Lung (tissue), 12 donors: ENCODE data around the gene PKP3. TPM values are rescaled to one million over a fixed set of nuclear protein-coding genes. Genes with fewer than 3 reads are reported as not detected.

Source experiments
- ATAC-seq: fragments of 200-7000 bp; cut with Tn5 transposase; one replicate; pipeline ENCODE4 v1.9.1; 2020; ENCODE audit warnings: moderate number of reproducible peaks; ENCODE audit not compliant: insufficient read depth, low FRiP score
- DNase-seq, 3 donors: peaks; one replicate each; pipeline ENCODE4 v3.0.0-alpha.2; 2013 to 2017
- H3K27ac ChIP-seq, 2 donors: one replicate each; pipeline ENCODE4 v1.5.1; 2013; ENCODE audit warnings: mild to moderate bottlenecking in 2 of 2, moderate library complexity in 2 of 2, control low read depth in 1 of 2, inconsistent platforms in 1 of 2, low read depth in 1 of 2, low read length in 1 of 2
- H3K27me3 ChIP-seq, 3 donors: one replicate each; pipeline ENCODE4 v1.5.1; 2013; ENCODE audit warnings: low read length in 2 of 3; ENCODE audit not compliant: control insufficient read depth in 3 of 3, insufficient read depth in 3 of 3
- H3K36me3 ChIP-seq, 4 donors: one replicate each; pipeline ENCODE4 v1.5.1; 2013; ENCODE audit warnings: low read length in 4 of 4, mild to moderate bottlenecking in 1 of 4, moderate library complexity in 1 of 4; ENCODE audit not compliant: control insufficient read depth in 4 of 4, insufficient read depth in 4 of 4
- H3K4me1 ChIP-seq, 5 donors: one replicate each; pipeline ENCODE4 v1.5.1; 2013; ENCODE audit warnings: low read length in 5 of 5, mild to moderate bottlenecking in 2 of 5, moderate library complexity in 1 of 5; ENCODE audit not compliant: control insufficient read depth in 5 of 5, insufficient read depth in 5 of 5
- H3K4me3 ChIP-seq: one replicate; pipeline ENCODE4 v1.5.1; 2013; ENCODE audit warnings: mild to moderate bottlenecking, control low read depth, moderate library complexity
- H3K9ac ChIP-seq, 2 donors: one replicate each; pipeline ENCODE4 v1.5.1; 2013; ENCODE audit warnings: low read length in 2 of 2, control low read depth in 1 of 2; ENCODE audit not compliant: insufficient read depth in 1 of 2
- H3K9me3 ChIP-seq, 4 donors: one replicate each; pipeline ENCODE4 v1.5.1; 2013; ENCODE audit warnings: low read length in 3 of 4, mild to moderate bottlenecking in 1 of 4, moderate library complexity in 1 of 4; ENCODE audit not compliant: control insufficient read depth in 4 of 4, insufficient read depth in 3 of 4
- CTCF ChIP-seq: IDR thresholded peaks from 2 replicates; pipeline ENCODE4 v1.5.1; 2012; ENCODE audit warnings: mild to moderate bottlenecking; ENCODE audit errors: control extremely low read depth, extremely low read depth
- WGBS, 2 donors: extraction: QIAGEN DNeasy Blood & Tissue Kit; methylation state at CpG; one replicate each; pipeline ENCODE4 v1.1.7; 2013; 5-methylcytosine and 5-hydroxymethylcytosine counted together
- polyA plus RNA-seq, 2 donors: library from polyadenylated mRNA; stranded (reverse); fragments of 200-250 nt; gene quantifications; one replicate each; pipeline ENCODE4 v1.2.1, GENCODE V29; 2013
- total RNA-seq, 2 donors: library from RNA; depleted of rRNA in 1 of 2; stranded (reverse); fragments of >200 nt in 1 of 2; gene quantifications; one replicate each; pipeline ENCODE4 v1.2.1, GENCODE V29; 2014 to 2021
- donor health status: control.
- donor health status: control.
- donor health status: Bipolar disorder and iron deficiency.
- donor health status: healthy.
- donor health status: DM: yes; HTN: yes; CAD: no.

Gene PKP3
- total and polyA plus RNA-seq, 4 donors, result 15.7 to 63.1 (median 40.3) TPM

DNA sequence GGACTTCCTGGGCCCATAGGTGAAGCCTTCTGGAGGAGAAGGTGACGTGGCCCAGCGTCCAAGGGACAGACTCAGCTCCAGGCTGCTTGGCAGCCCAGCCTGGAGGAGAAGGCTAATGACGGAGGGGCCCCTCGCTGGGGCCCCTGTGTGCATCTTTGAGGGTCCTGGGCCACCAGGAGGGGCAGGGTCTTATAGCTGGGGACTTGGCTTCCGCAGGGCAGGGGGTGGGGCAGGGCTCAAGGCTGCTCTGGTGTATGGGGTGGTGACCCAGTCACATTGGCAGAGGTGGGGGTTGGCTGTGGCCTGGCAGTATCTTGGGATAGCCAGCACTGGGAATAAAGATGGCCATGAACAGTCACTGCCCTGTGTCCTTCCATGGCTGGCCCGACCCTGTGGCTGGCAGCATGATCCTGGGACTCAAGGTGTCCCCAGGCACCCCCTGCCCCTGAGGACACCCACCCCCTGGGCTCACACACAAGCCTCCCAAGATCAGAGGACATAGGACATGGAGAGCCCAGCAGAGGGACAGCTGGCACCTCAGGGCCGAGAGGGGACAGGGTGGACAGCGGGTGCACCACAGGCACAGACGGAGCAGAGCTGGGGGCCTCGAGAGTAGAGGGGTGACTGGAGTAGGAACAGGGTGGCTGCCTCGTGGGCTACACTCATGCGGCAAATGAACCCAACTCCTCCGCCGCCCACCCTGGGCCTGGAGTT lies 10.7 kb downstream of the PKP3 start:
- H3K4me3 ChIP-seq, result no peak overlapping the region
- H3K9ac ChIP-seq, result no peak overlapping the region
- no peak for DNase-seq
- peaks cover 0 to 7% (median 0%) of the 10 kb centered on the region in 4 donors for H3K36me3 ChIP-seq
- no peak overlapping the region for H3K27ac ChIP-seq
- no peak for TF ChIP-seq CTCF
- 95 to 96% methylated on average over 14 of the region's 14 CpGs for WGBS, 2 donors
- no peak for ATAC-seq
- no peaks in the 10 kb centered on the region for H3K27me3 ChIP-seq
- H3K9me3 ChIP-seq, result no peaks in the 10 kb centered on the region
- peaks cover 0 to 9% (median 0%) of the 10 kb centered on the region in 5 donors for H3K4me1 ChIP-seq

DNA sequence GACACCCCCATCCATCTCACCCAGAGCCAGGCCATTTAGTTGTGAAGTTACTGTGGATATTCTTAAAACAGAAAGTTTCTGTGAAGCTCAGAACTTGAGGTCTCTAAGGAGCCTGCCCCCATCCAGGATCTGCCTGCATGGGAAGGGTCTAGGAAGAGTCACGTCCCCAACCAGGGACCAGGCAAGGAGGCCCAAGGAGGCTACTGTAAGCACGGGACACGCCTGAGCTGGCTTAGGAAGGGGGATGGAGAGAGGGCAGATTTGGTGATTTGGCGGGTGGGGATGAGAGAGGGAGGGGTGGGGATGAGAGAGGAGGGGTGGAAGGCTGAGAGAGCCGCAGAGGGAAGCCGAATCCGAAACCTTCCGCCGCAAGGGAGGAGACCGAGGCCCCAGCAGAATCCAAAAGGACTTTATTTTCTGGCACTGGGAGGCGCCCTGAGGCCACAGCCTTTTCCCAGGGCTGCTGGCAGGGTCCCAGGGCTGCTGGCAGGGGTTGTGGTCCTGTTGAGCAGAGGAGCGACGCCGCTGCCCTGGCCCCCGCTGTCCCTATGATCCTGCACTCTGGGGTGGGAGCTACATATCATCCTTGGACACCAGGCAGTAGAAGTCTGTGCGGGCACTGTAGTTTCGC lies 11.4 kb downstream of the PKP3 start:
- Histone ChIP-seq H3K9ac (no peak overlapping the region), H3K36me3 (peaks cover 0 to 7% (median 0%) of the 10 kb centered on the region in 4 donors), H3K9me3 (no peaks in the 10 kb centered on the region), H3K4me3 (no peak overlapping the region), H3K4me1 (peaks cover 0 to 8% (median 0%) of the 10 kb centered on the region in 5 donors), H3K27me3 (no peaks in the 10 kb centered on the region), H3K27ac (no peak overlapping the region)
- DNase-seq (peak; percentile 49 to 54 (median 50)), ATAC-seq (no peak)
- TF ChIP-seq CTCF, result no peak
- 75 to 76% methylated on average over 17 of the region's 17 CpGs for WGBS, 2 donors

DNA sequence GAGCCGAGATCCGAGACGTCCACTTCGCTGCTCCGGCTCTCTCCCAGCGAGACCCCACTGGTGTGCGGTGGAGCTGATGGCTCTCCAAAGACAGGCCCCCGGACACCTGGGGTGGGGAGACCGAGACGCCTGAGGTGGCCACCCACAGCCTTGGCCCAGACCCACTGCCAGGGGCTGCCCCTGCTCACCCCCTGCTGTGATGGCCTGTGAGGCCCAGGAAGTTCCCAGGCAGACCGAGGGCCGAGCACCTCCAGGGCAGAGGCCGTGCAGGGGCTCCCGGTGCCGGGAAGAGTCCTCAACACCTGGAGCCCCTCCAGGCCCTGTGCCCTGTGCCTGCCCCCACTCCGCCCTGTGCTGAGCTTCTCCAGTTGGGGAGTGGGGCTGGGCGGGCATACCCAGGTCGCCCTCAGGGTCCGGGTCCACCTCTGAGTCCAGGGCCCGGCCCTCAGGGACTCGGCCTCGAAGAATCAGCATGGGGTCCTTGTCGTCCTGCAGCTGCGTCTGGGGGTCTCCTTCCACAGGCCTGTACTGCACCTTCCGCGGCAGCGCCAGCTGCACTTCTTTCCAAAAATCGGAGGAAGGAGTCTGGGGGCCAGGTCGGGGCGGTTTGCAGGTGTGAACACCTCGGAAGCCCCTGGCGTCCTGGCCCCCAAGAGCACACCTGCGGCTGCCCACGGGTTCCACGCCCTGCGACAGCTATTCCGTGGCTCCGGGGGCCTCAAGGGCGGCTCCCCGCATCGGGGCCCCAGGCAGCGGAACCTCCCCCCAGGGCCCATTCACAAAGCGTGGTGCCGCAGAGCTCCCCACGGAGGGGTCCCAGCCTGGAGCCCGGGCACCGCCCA lies 12.2 kb downstream of the PKP3 start:
- DNase-seq, result no peak
- Histone ChIP-seq H3K27me3 (no peaks in the 10 kb centered on the region), H3K9ac (no peak overlapping the region), H3K4me1 (peaks cover 0 to 8% (median 0%) of the 10 kb centered on the region in 5 donors), H3K9me3 (no peaks in the 10 kb centered on the region), H3K36me3 (peaks cover 0 to 7% (median 0%) of the 10 kb centered on the region in 4 donors), H3K4me3 (peak overlapping the region; percentile 51), H3K27ac (peak overlapping the region in 1 of 2 donors; percentile 49)
- no peak for TF ChIP-seq CTCF
- WGBS, 2 donors, result 69 to 79% methylated on average over 44 to 47 of the region's 47 CpGs
- peak; percentile 7 for ATAC-seq
